GM23338 (cell line): ENCODE measurements around the gene LRFN4.

Experiments used
- CREB1 ChIP-seq: fragments of 250-450 bp; sonication (Bioruptor Pico); IDR thresholded peaks from 2 replicates; pipeline ENCODE4 v1.5.0; 2020; ENCODE audit warnings: low read depth, mild to moderate bottlenecking, moderate library complexity
- CTCF ChIP-seq, 2 experiments: fragments of 200-600 bp in 1 of 2; sonication (generic) in 1 of 2; conservative IDR thresholded peaks; 2 replicates each; pipeline versions ENCODE4 v1.5.1 to v1.6.1; 2016 to 2017; ENCODE audit warnings: antibody characterized with exemption in 2 of 2, low read depth in 2 of 2, mild to moderate bottlenecking in 2 of 2, moderate library complexity in 1 of 2
- ETS1 ChIP-seq: IDR thresholded peaks from 2 replicates; pipeline ENCODE4 v1.6.1; 2016; ENCODE audit warnings: antibody characterized with exemption
- EZH2 ChIP-seq: fragments of 200-600 bp; sonication (generic); IDR thresholded peaks from one replicate; pipeline ENCODE4 v1.8.0; 2017; ENCODE audit warnings: antibody characterized with exemption, mild to moderate bottlenecking, low read depth; ENCODE audit not compliant: unreplicated experiment
- EZH2phosphoT487 ChIP-seq: fragments of 200-600 bp; sonication (generic); IDR thresholded peaks from one replicate; pipeline ENCODE4 v1.8.1; 2018; ENCODE audit warnings: antibody characterized with exemption; ENCODE audit not compliant: unreplicated experiment
- JUNB ChIP-seq: IDR thresholded peaks from one replicate; pipeline ENCODE4 v1.6.1; 2016; ENCODE audit warnings: antibody characterized with exemption; ENCODE audit not compliant: unreplicated experiment
- NANOG ChIP-seq: IDR thresholded peaks from 2 replicates; pipeline ENCODE4 v1.6.1; 2016; ENCODE audit warnings: antibody characterized with exemption, borderline replicate concordance
- POLR2AphosphoS5 ChIP-seq: IDR thresholded peaks from 2 replicates; pipeline ENCODE4 v1.6.1; 2016; ENCODE audit warnings: antibody characterized with exemption, low read depth
- REST ChIP-seq: IDR thresholded peaks from one replicate; pipeline ENCODE4 v1.6.1; 2018; ENCODE audit warnings: antibody characterized with exemption; ENCODE audit not compliant: unreplicated experiment
- STAT1 ChIP-seq: IDR thresholded peaks from one replicate; pipeline ENCODE4 v1.6.1; 2016; ENCODE audit warnings: antibody characterized with exemption; ENCODE audit not compliant: unreplicated experiment
- ZNF114 ChIP-seq: fragments of 250-450 bp; sonication (Bioruptor Pico); IDR thresholded peaks from 2 replicates; pipeline ENCODE4 v1.5.0; 2020; ENCODE audit warnings: mild to moderate bottlenecking, moderate library complexity
- ZNF331 ChIP-seq: fragments of 250-450 bp; sonication (Bioruptor Pico); IDR thresholded peaks from 2 replicates; pipeline ENCODE4 v1.5.0; 2020; ENCODE audit warnings: low read depth, mild to moderate bottlenecking, moderate library complexity
- ZNF462 ChIP-seq: fragments of 250-450 bp; sonication (Bioruptor Pico); IDR thresholded peaks from 2 replicates; pipeline ENCODE4 v1.5.0; 2020; ENCODE audit warnings: mild to moderate bottlenecking, moderate library complexity

GRCh38 chr11:66842501-66842895, 14.4 kb upstream of the LRFN4 start:
- no peak for TF ChIP-seq POLR2AphosphoS5
- TF ChIP-seq CTCF (conservative IDR thresholded peaks at IDR 0.05; ENCODE audit: low read depth in 2 of 2) = no peak
- no peak for TF ChIP-seq CREB1 (CRISPR knock-in tag)
- TF ChIP-seq ETS1 = no peak
- no peak for TF ChIP-seq EZH2
- no peak for TF ChIP-seq EZH2phosphoT487
- no peak for TF ChIP-seq REST
- TF ChIP-seq STAT1 = no peak
- no peak for TF ChIP-seq JUNB
- no peak for TF ChIP-seq ZNF331
- TF ChIP-seq NANOG = no peak
- no peak for TF ChIP-seq ZNF114 (CRISPR knock-in tag)
- no peak for TF ChIP-seq ZNF462 (CRISPR knock-in tag)
